HepG2 (cell line): ENCODE measurements around the gene NUDT2. TPM values are rescaled to one million over a fixed set of nuclear protein-coding genes. Genes with fewer than 3 reads are reported as not detected.

Experiments
- EED ChIP-seq: sonication (generic); formaldehyde crosslinking; IDR thresholded peaks from 2 replicates; pipeline ENCODE4 v1.5.0; 2020; ENCODE audit warnings: mild to moderate bottlenecking, missing genetic modification reagents
- ELF3 ChIP-seq: IDR thresholded peaks from 2 replicates; pipeline ENCODE4 v1.6.1; 2016; ENCODE audit warnings: missing genetic modification reagents, missing compliant biosample characterization
- FOXK2 ChIP-seq: fragments of 450-650 bp; IDR thresholded peaks from 2 replicates; pipeline ENCODE4 v1.6.1; 2016
- HDAC1 ChIP-seq: sonication (generic); formaldehyde crosslinking; IDR thresholded peaks from 2 replicates; pipeline ENCODE4 v1.5.1; 2020; ENCODE audit warnings: mild to moderate bottlenecking, missing genetic modification reagents
- HES4 ChIP-seq: sonication (generic); formaldehyde crosslinking; IDR thresholded peaks from 2 replicates; pipeline ENCODE4 v1.9.0; 2021; ENCODE audit warnings: mild to moderate bottlenecking, missing genetic modification reagents, borderline replicate concordance
- HIVEP1 ChIP-seq: sonication (generic); formaldehyde crosslinking; IDR thresholded peaks from 2 replicates; pipeline ENCODE4 v1.4.0; 2020; ENCODE audit warnings: mild to moderate bottlenecking, missing genetic modification reagents
- KDM5A ChIP-seq: fragments of 200-600 bp; sonication (generic); IDR thresholded peaks from 2 replicates; pipeline ENCODE4 v1.7.0; 2018; ENCODE audit warnings: antibody characterized with exemption, mild to moderate bottlenecking, low read length, borderline replicate concordance
- NPAS2 ChIP-seq: sonication (generic); formaldehyde crosslinking; IDR thresholded peaks from 2 replicates; pipeline ENCODE4 v1.8.0; 2022; ENCODE audit warnings: mild to moderate bottlenecking, missing genetic modification reagents, borderline replicate concordance
- ONECUT2 ChIP-seq: sonication (generic); formaldehyde crosslinking; IDR thresholded peaks from 2 replicates; pipeline ENCODE4 v1.4.0; 2020; ENCODE audit warnings: missing genetic modification reagents
- RBAK ChIP-seq: sonication (generic); formaldehyde crosslinking; IDR thresholded peaks from 2 replicates; pipeline ENCODE4 v1.5.1; 2020; ENCODE audit warnings: mild to moderate bottlenecking, missing genetic modification reagents
- RBM39 ChIP-seq: fragments of 200-400 bp; formaldehyde crosslinking; IDR thresholded peaks from one replicate; pipeline ENCODE4 v1.6.1; 2018; ENCODE audit warnings: antibody characterized with exemption, mild to moderate bottlenecking, low read depth, low read length; ENCODE audit not compliant: poor library complexity, severe bottlenecking
- REPIN1 ChIP-seq: sonication (generic); formaldehyde crosslinking; IDR thresholded peaks from 2 replicates; pipeline ENCODE4 v1.8.0; 2022; ENCODE audit warnings: missing genetic modification reagents, low read depth, mild to moderate bottlenecking, borderline replicate concordance
- SAFB2 ChIP-seq: sonication (generic); formaldehyde crosslinking; IDR thresholded peaks from 2 replicates; pipeline ENCODE4 v1.5.1; 2020; ENCODE audit warnings: missing genetic modification reagents, low read depth, mild to moderate bottlenecking, borderline replicate concordance
- SIX4 ChIP-seq: sonication (generic); formaldehyde crosslinking; IDR thresholded peaks from 2 replicates; pipeline ENCODE4 v1.4.0; 2020; ENCODE audit warnings: missing genetic modification reagents
- SMAD9 ChIP-seq: sonication (generic); formaldehyde crosslinking; IDR thresholded peaks from 2 replicates; pipeline ENCODE4 v1.5.1; 2020; ENCODE audit warnings: mild to moderate bottlenecking, missing genetic modification reagents
- SNAI1 ChIP-seq: sonication (generic); formaldehyde crosslinking; IDR thresholded peaks from 2 replicates; pipeline ENCODE4 v1.5.0; 2020; ENCODE audit warnings: mild to moderate bottlenecking, missing genetic modification reagents, borderline replicate concordance
- TMF1 ChIP-seq: sonication (generic); formaldehyde crosslinking; IDR thresholded peaks from 2 replicates; pipeline ENCODE4 v1.8.1; 2022; ENCODE audit warnings: low read depth, missing genetic modification reagents
- ZFP1 ChIP-seq: IDR thresholded peaks from 2 replicates; pipeline ENCODE4 v1.6.1; 2016
- ZFP62 ChIP-seq: sonication (generic); formaldehyde crosslinking; IDR thresholded peaks from 2 replicates; pipeline ENCODE4 v1.4.0; 2020; ENCODE audit warnings: missing genetic modification reagents
- ZMYM3 ChIP-seq: sonication (generic); formaldehyde crosslinking; IDR thresholded peaks from 2 replicates; pipeline ENCODE4 v1.5.1; 2020; ENCODE audit warnings: mild to moderate bottlenecking, missing genetic modification reagents
- ZNF616 ChIP-seq: sonication (generic); formaldehyde crosslinking; IDR thresholded peaks from 2 replicates; pipeline ENCODE4 v1.5.0; 2020; ENCODE audit warnings: low read depth, mild to moderate bottlenecking, missing genetic modification reagents
- ZNF670 ChIP-seq: sonication (generic); formaldehyde crosslinking; IDR thresholded peaks from 2 replicates; pipeline ENCODE4 v1.8.0; 2022; ENCODE audit warnings: mild to moderate bottlenecking, missing genetic modification reagents, borderline replicate concordance
- ZNF777 ChIP-seq: sonication (generic); formaldehyde crosslinking; IDR thresholded peaks from 2 replicates; pipeline ENCODE4 v1.4.0; 2020; ENCODE audit warnings: missing genetic modification reagents
- ZNF891 ChIP-seq: sonication (generic); formaldehyde crosslinking; IDR thresholded peaks from 2 replicates; pipeline ENCODE4 v1.5.0; 2020; ENCODE audit warnings: mild to moderate bottlenecking, missing genetic modification reagents
- polyA plus RNA-seq, 8 experiments: library from polyadenylated mRNA; depleted of rRNA in 3 of 8; stranded (reverse) in 7 of 8; unstranded in 1 of 8; fragments of >200 nt; fragmentation: Illumina TruSeq in 4 of 8; extraction: Trizol in 4 of 8; gene quantifications; 2 replicates each; pipeline versions ENCODE4 v1.2.1 to v1.2.3, GENCODE V29; 2011 to 2016; ENCODE audit warnings: low read depth in 4 of 8, missing spikeins in 1 of 8, mixed read lengths in 1 of 8; ENCODE audit not compliant: insufficient read depth in 1 of 8
- total RNA-seq, 5 experiments: library from RNA; depleted of rRNA; stranded (reverse); fragments of >200 nt; fragmentation: Illumina TruSeq; extraction: Trizol; gene quantifications; 2 replicates each; pipeline ENCODE4 v1.2.3, GENCODE V29; 2016; ENCODE audit warnings: low read depth in 1 of 5
- TF ChIP-seq, protein P1 (sequence below): sonication (generic); formaldehyde crosslinking; IDR thresholded peaks from 2 replicates; pipeline ENCODE4 v1.5.0; 2020; ENCODE audit warnings: mild to moderate bottlenecking, missing genetic modification reagents
- TF ChIP-seq, protein P2 (sequence below): sonication (generic); formaldehyde crosslinking; IDR thresholded peaks from 2 replicates; pipeline ENCODE4 v1.5.0; 2020; ENCODE audit warnings: missing genetic modification reagents
- TF ChIP-seq, protein P3 (sequence below): sonication (generic); formaldehyde crosslinking; IDR thresholded peaks from 2 replicates; pipeline ENCODE4 v1.4.0; 2020; ENCODE audit warnings: mild to moderate bottlenecking, missing genetic modification reagents

The NUDT2 gene
- total and polyA plus RNA-seq, 2 of the 13 experiments (the other 11 are each of a cell fraction or from before 2014, with no cell fraction given), result 19.9 to 24.6 TPM

DNA sequence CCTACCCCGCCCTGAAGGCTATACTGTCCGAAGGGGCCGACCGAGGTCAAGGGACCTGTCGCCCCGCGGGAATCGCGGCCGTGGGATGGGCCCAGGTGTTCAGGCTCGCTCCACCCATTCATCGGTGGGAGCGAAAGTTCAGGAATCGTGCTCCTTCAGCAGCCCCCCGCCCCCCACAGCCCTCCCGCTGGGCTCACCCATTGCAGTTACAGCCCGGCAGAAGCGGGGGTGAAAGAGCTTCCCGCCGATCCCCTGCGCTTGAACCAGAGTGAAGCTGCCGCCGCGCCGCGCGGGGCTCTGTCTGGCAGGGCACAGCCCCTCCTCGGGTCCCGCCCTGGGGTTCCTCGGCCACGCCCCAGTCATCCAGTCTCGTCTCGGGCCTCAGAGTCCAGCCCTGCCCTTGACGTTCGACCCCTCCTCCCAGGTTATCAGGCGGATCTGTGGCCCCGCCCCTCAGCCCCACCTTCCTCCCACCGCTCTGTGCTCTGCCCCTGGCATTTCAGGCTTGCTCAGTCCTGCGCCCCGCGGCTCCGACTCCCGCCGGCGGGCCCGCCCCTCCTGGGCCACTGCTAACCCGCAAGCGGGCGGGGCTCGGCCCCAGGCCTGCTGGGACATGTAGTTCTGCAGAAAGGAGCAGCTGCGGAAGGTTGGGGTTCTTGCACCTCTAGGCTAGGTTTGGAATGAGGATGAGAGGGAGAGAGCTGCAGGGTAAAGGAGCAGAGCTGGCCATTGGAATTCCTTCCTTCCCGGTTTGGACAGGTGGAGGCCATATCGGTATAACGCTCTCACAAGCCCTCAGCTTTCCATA, 47.4 kb downstream of the NUDT2 start, which contains the start of gene MYORG (continued):
- TF ChIP-seq, protein P1, sequence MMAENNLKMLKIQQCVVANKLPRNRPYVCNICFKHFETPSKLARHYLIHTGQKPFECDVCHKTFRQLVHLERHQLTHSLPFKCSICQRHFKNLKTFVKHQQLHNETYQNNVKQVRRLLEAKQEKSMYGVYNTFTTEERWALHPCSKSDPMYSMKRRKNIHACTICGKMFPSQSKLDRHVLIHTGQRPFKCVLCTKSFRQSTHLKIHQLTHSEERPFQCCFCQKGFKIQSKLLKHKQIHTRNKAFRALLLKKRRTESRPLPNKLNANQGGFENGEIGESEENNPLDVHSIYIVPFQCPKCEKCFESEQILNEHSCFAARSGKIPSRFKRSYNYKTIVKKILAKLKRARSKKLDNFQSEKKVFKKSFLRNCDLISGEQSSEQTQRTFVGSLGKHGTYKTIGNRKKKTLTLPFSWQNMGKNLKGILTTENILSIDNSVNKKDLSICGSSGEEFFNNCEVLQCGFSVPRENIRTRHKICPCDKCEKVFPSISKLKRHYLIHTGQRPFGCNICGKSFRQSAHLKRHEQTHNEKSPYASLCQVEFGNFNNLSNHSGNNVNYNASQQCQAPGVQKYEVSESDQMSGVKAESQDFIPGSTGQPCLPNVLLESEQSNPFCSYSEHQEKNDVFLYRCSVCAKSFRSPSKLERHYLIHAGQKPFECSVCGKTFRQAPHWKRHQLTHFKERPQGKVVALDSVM (CRISPR knock-in tag), result no peak; the same call in 1 of the 2 replicates
- no peak; the same call in none of the 2 replicates for TF ChIP-seq ZMYM3
- TF ChIP-seq FOXK2, result no peak
- peak; percentile 42; the same call in 1 of the 2 replicates for TF ChIP-seq REPIN1
- TF ChIP-seq KDM5A, result no peak; the same call in 1 of the 2 replicates
- no peak for TF ChIP-seq SIX4 (CRISPR knock-in tag)
- no peak for TF ChIP-seq RBAK (CRISPR knock-in tag)
- no peak for TF ChIP-seq HES4
- TF ChIP-seq, protein P2, sequence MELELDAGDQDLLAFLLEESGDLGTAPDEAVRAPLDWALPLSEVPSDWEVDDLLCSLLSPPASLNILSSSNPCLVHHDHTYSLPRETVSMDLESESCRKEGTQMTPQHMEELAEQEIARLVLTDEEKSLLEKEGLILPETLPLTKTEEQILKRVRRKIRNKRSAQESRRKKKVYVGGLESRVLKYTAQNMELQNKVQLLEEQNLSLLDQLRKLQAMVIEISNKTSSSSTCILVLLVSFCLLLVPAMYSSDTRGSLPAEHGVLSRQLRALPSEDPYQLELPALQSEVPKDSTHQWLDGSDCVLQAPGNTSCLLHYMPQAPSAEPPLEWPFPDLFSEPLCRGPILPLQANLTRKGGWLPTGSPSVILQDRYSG, result peak; percentile 54; the same call in 1 of the 2 replicates
- no peak for TF ChIP-seq ZNF891 (CRISPR knock-in tag)
- TF ChIP-seq SNAI1, result peak; percentile 96; the same call in 1 of the 2 replicates
- TF ChIP-seq HDAC1 (CRISPR knock-in tag), result peak; percentile 60; the same call in 1 of the 2 replicates
- 0 out of 2 replicates have a peak, but pooled peaks have one; percentile 42 for TF ChIP-seq HIVEP1
- peak; percentile 41; the same call in 1 of the 2 replicates for TF ChIP-seq ELF3 (CRISPR knock-in tag)
- no peak; the same call in 1 of the 2 replicates for TF ChIP-seq TMF1 (CRISPR knock-in tag)
- TF ChIP-seq NPAS2 (CRISPR knock-in tag), result no peak
- no peak for TF ChIP-seq SAFB2 (CRISPR knock-in tag)
- TF ChIP-seq ZNF616 (CRISPR knock-in tag), result no peak
- TF ChIP-seq ONECUT2, result no peak
- TF ChIP-seq ZFP62 (CRISPR knock-in tag), result no peak
- no peak for TF ChIP-seq ZNF777 (CRISPR knock-in tag)
- no peak for TF ChIP-seq ZNF670 (CRISPR knock-in tag)
- no peak for TF ChIP-seq ZFP1 (CRISPR knock-in tag)
- no peak for TF ChIP-seq RBM39
- TF ChIP-seq, protein P3, sequence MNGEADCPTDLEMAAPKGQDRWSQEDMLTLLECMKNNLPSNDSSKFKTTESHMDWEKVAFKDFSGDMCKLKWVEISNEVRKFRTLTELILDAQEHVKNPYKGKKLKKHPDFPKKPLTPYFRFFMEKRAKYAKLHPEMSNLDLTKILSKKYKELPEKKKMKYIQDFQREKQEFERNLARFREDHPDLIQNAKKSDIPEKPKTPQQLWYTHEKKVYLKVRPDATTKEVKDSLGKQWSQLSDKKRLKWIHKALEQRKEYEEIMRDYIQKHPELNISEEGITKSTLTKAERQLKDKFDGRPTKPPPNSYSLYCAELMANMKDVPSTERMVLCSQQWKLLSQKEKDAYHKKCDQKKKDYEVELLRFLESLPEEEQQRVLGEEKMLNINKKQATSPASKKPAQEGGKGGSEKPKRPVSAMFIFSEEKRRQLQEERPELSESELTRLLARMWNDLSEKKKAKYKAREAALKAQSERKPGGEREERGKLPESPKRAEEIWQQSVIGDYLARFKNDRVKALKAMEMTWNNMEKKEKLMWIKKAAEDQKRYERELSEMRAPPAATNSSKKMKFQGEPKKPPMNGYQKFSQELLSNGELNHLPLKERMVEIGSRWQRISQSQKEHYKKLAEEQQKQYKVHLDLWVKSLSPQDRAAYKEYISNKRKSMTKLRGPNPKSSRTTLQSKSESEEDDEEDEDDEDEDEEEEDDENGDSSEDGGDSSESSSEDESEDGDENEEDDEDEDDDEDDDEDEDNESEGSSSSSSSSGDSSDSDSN (CRISPR knock-in tag), result peak; percentile 49; the same call in 1 of the 2 replicates
- no peak for TF ChIP-seq SMAD9
- TF ChIP-seq EED (CRISPR knock-in tag), result no peak
